A549 (cell line): ENCODE data around the gene ZNF280C. TPM values are rescaled to one million over a fixed set of nuclear protein-coding genes. Genes with fewer than 3 reads are reported as not detected.

Experiments
- ATAC-seq, 2 experiments: fragments of 200-7000 bp in 1 of 2; fragments of >200 bp in 1 of 2; cut with Nextera tagmentation in 1 of 2; cut with Tn5 transposase in 1 of 2; 3 replicates each; pipeline versions ENCODE4 v1.8.0 to v1.9.1; 2018 to 2020; ENCODE audit warnings: mild to moderate bottlenecking in 1 of 2, moderate library complexity in 1 of 2
- CTCF ChIA-PET: fragments of 300-600 bp; sonication (Branson Sonifier 250); formaldehyde crosslinking; extraction: SDS; loops from one replicate; lab custom pipeline; 2021; ENCODE audit warnings: antibody characterized with exemption, inconsistent platforms; lab: Yijun Ruan, JAX
- POLR2A ChIA-PET: fragments of 350-600 bp; formaldehyde crosslinking; extraction: SDS; loops from one replicate; lab custom pipeline; 2021; ENCODE audit warnings: antibody characterized with exemption, inconsistent platforms; lab: Yijun Ruan, JAX
- DNase-seq, 2 experiments: peaks; one replicate each; pipeline versions ENCODE4 v3.0.0 to v3.0.0-alpha.2; 2011 to 2016; ENCODE audit warnings: low read depth in 1 of 2, low spot score in 1 of 2
- FAIRE-seq: peaks from 2 replicates; lab custom pipeline; 2011; peaks lifted over from hg19 to GRCh38; lab: Jason Lieb, UNC
- H3K27ac ChIP-seq, 2 experiments: fragments of >200 bp; sonication (Bioruptor Twin); formaldehyde crosslinking; 3 replicates each; pipeline ENCODE4 v1.5.1; 2016 to 2017
- H3K4me1 ChIP-seq: fragments of >200 bp; sonication (Bioruptor Twin); formaldehyde crosslinking; 3 replicates; pipeline ENCODE4 v1.6.1; 2016
- H3K4me2 ChIP-seq: fragments of >200 bp; sonication (Bioruptor Twin); formaldehyde crosslinking; 3 replicates; pipeline ENCODE4 v1.6.1; 2016
- H3K4me3 ChIP-seq: fragments of >200 bp; sonication (Bioruptor Twin); formaldehyde crosslinking; 3 replicates; pipeline ENCODE4 v1.5.1; 2016
- H3K9me3 ChIP-seq: fragments of >200 bp; sonication (Bioruptor Twin); formaldehyde crosslinking; 3 replicates; pipeline ENCODE4 v1.6.1; 2016
- BHLHE40 ChIP-seq: IDR thresholded peaks from 2 replicates; pipeline ENCODE4 v1.6.1; 2012; ENCODE audit warnings: low read depth, low read length, inconsistent platforms
- CBX2 ChIP-seq: fragments of 200-600 bp; sonication (generic); IDR thresholded peaks from 2 replicates; pipeline ENCODE4 v1.6.1; 2016; ENCODE audit warnings: low read depth, mild to moderate bottlenecking, borderline replicate concordance
- EP300 ChIP-seq, 2 experiments: fragments of >200 bp; sonication (Bioruptor Twin); formaldehyde crosslinking; IDR thresholded peaks; 2 replicates in 1 of 2; 3 replicates in 1 of 2; pipeline ENCODE4 v1.6.1; 2016 to 2017
- FOSL2 ChIP-seq, 2 experiments: fragments of 450-650 bp in 1 of 2; fragments of >200 bp in 1 of 2; sonication (Bioruptor Twin) in 1 of 2; formaldehyde crosslinking; IDR thresholded peaks; 2 replicates each; pipeline versions ENCODE4 v1.5.0 to v1.6.1; 2016 to 2020; ENCODE audit warnings: mild to moderate bottlenecking in 1 of 2, moderate library complexity in 1 of 2
- FOXS1 ChIP-seq: fragments of 250-450 bp; sonication (Bioruptor Pico); IDR thresholded peaks from 2 replicates; pipeline ENCODE4 v1.5.0; 2020; ENCODE audit warnings: mild to moderate bottlenecking, moderate library complexity
- HEYL ChIP-seq: fragments of 250-450 bp; sonication (Bioruptor Pico); IDR thresholded peaks from 2 replicates; pipeline ENCODE4 v1.8.0; 2021; ENCODE audit warnings: mild to moderate bottlenecking, moderate library complexity
- HOXA7 ChIP-seq: fragments of 250-450 bp; sonication (Bioruptor Pico); IDR thresholded peaks from 2 replicates; pipeline ENCODE4 v1.5.0; 2020; ENCODE audit warnings: mild to moderate bottlenecking, moderate library complexity
- HOXB13 ChIP-seq: fragments of 250-450 bp; sonication (Bioruptor Pico); IDR thresholded peaks from 2 replicates; pipeline ENCODE4 v1.5.0; 2020; ENCODE audit warnings: low read depth, mild to moderate bottlenecking, moderate library complexity
- JUN ChIP-seq, 2 experiments: fragments of >200 bp; sonication (Bioruptor Twin); formaldehyde crosslinking; IDR thresholded peaks; 2 replicates in 1 of 2; 3 replicates in 1 of 2; pipeline ENCODE4 v1.6.1; 2016 to 2017
- KDM5A ChIP-seq: fragments of 200-600 bp; sonication (generic); IDR thresholded peaks from 2 replicates; pipeline ENCODE4 v1.6.1; 2016; ENCODE audit warnings: antibody characterized with exemption, mild to moderate bottlenecking
- MAZ ChIP-seq: fragments of 150-350 bp; IDR thresholded peaks from 2 replicates; pipeline ENCODE4 v1.6.1; 2014; ENCODE audit warnings: antibody characterized with exemption, low read depth, low read length, borderline replicate concordance
- MYC ChIP-seq: IDR thresholded peaks from 2 replicates; pipeline ENCODE4 v1.6.1; 2012; ENCODE audit warnings: mild to moderate bottlenecking, inconsistent platforms, low read length, improper control_type of control experiment, borderline replicate concordance
- NFE2L2 ChIP-seq: fragments of 150-350 bp; conservative IDR thresholded peaks from 2 replicates; pipeline ENCODE4 v1.6.1; 2014; ENCODE audit warnings: low read length
- NPAS2 ChIP-seq: fragments of 250-450 bp; sonication (Bioruptor Pico); IDR thresholded peaks from 2 replicates; pipeline ENCODE4 v1.8.0; 2022; ENCODE audit warnings: mild to moderate bottlenecking, moderate library complexity, borderline replicate concordance
- NR3C1 ChIP-seq: fragments of >200 bp; sonication (Bioruptor Twin); formaldehyde crosslinking; IDR thresholded peaks from 3 replicates; pipeline ENCODE4 v1.6.1; 2017
- POLR2AphosphoS2 ChIP-seq: conservative IDR thresholded peaks from 2 replicates; pipeline ENCODE4 v1.6.1; 2012; ENCODE audit warnings: low read length, improper control_type of control experiment, inconsistent platforms
- RNF2 ChIP-seq: fragments of 200-600 bp; sonication (generic); IDR thresholded peaks from 2 replicates; pipeline ENCODE4 v1.6.1; 2016; ENCODE audit warnings: low read depth, mild to moderate bottlenecking, antibody characterized with exemption, moderate library complexity, borderline replicate concordance
- SREBF2 ChIP-seq: fragments of 450-650 bp; IDR thresholded peaks from 2 replicates; pipeline ENCODE4 v1.6.1; 2014; ENCODE audit warnings: mild to moderate bottlenecking, moderate library complexity
- TFCP2L1 ChIP-seq: fragments of 250-450 bp; sonication (Bioruptor Pico); IDR thresholded peaks from 2 replicates; pipeline ENCODE4 v1.5.0; 2021; ENCODE audit warnings: mild to moderate bottlenecking
- ZC3H11A ChIP-seq: fragments of 450-650 bp; IDR thresholded peaks from 2 replicates; pipeline ENCODE4 v1.6.1; 2014; ENCODE audit warnings: antibody characterized with exemption, mild to moderate bottlenecking
- ZFP36 ChIP-seq: fragments of 450-650 bp; IDR thresholded peaks from 2 replicates; pipeline ENCODE4 v1.6.1; 2014; ENCODE audit warnings: borderline replicate concordance; ENCODE audit not compliant: partially characterized antibody
- ZNF302 ChIP-seq: fragments of 250-450 bp; sonication (Bioruptor Pico); IDR thresholded peaks from 2 replicates; pipeline ENCODE4 v1.9.0; 2021; ENCODE audit warnings: inconsistent platforms, mild to moderate bottlenecking, moderate library complexity
- WGBS: methylation state at CpG from one replicate; pipeline ENCODE4 v1.1.6; 2017; ENCODE audit errors: missing lambda C conversion rate; 5-methylcytosine and 5-hydroxymethylcytosine counted together
- polyA plus RNA-seq, 4 experiments: library from polyadenylated mRNA; depleted of rRNA in 3 of 4; stranded (reverse); fragments of >200 nt; fragmentation: RNase III in 1 of 4; extraction: RNeasy Plus Mini Kit Qiagen cat#74134 plus additional on column Dnase treatment in 1 of 4; gene quantifications; 2 replicates in 3 of 4; 3 replicates in 1 of 4; pipeline ENCODE4 v1.2.3, GENCODE V29; 2011 to 2017
- TF ChIP-seq, protein P1 (sequence below): IDR thresholded peaks from 2 replicates; pipeline ENCODE4 v1.6.1; 2012
- TF ChIP-seq, protein P2 (sequence below): IDR thresholded peaks from 2 replicates; pipeline ENCODE4 v1.6.1; 2012
- TF ChIP-seq, protein P3 (sequence below): fragments of >200 bp; sonication (Bioruptor Twin); formaldehyde crosslinking; IDR thresholded peaks from 3 replicates; pipeline ENCODE4 v1.6.1; 2016
- TF ChIP-seq, protein P4 (sequence below): fragments of 450-650 bp; IDR thresholded peaks from 2 replicates; pipeline ENCODE4 v1.6.1; 2014; ENCODE audit warnings: antibody characterized with exemption
- TF ChIP-seq, protein P5 (sequence below): IDR thresholded peaks from 2 replicates; pipeline ENCODE4 v1.6.1; 2012; ENCODE audit warnings: low read depth, borderline replicate concordance
- TF ChIP-seq, protein P6 (sequence below): fragments of 200-600 bp; sonication (generic); IDR thresholded peaks from 2 replicates; pipeline ENCODE4 v1.6.1; 2016; ENCODE audit warnings: antibody characterized with exemption, mild to moderate bottlenecking, moderate library complexity
- TF ChIP-seq, protein P7 (sequence below): fragments of 250-450 bp; sonication (Bioruptor Pico); IDR thresholded peaks from 2 replicates; pipeline ENCODE4 v1.5.0; 2020; ENCODE audit warnings: low read depth, mild to moderate bottlenecking, moderate library complexity

ZNF280C gene
- polyA plus RNA-seq, 2 of the 4 experiments (the other 2 are of a cell fraction), result 3.9 to 18.8 TPM

DNA sequence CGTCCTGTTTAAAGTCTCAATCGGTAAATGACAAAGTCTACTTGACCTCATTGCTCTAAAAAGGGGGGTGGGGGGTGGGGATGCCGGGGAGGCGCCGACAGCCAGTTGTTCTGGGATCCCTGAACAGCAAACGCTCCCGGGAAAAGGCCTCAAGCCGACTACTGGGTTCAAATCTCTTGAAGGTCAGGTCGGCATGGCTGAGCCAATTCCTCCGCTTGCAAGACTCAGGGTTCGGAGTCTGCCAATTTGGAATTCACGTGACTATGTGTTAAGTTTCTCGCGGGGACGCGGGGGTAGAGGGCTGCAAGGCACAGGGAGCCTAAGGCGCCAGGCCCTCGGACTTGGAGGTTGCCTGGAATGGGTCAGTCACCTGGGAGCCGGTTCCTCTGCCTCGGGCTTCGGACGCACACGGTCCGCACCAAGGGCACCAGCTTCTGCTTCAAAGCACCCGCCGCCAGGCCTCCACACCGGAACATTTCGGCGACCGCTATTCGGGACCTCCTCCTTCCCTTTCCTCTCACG is 103.5 kb downstream of the ZNF280C start:
- WGBS, result 3% methylated on average over 21 of the region's 32 CpGs
- CTCF ChIA-PET, result interaction anchor here (1.0 kb wide), 1 partner anchor 46 kb away, joined by 3 read pairs; no protein-coding TSS in a partner anchor

DNA sequence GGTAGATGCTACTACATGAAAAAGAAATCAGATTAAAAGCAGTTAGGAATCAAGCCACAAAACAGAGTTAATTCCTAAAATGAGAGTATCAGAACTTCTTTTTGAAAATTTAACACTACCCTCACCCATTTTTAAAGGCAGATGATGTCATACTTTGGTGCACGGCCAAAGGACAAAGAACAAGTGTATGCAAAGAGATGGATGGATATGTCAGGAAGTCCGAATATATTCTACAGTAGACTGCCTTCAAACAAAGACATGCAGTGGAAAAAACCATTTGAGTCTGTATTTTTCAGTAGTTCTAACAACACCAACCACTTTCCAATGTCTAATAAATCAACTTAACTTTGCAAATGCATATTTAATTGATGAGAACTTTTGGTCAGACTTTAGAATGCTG is 105.3 kb downstream of the ZNF280C start:
- Histone ChIP-seq H3K4me2 (no peak overlapping the region; the same call in 2 of the 3 replicates), H3K4me3 (no peak overlapping the region), H3K9me3 (no peaks in the 10 kb centered on the region), H3K4me1 (peaks cover 36% of the 10 kb centered on the region), H3K27ac (no peak overlapping the region)
- TF ChIP-seq EP300 (IDR thresholded peaks at IDR 0.05) (no peak), JUN (IDR thresholded peaks at IDR 0.05) (no peak), NPAS2 (CRISPR knock-in tag) (no peak), RNF2 (no peak), HEYL (no peak), TFCP2L1 (CRISPR knock-in tag) (no peak), MYC (no peak), ZC3H11A (no peak), ZNF302 (CRISPR knock-in tag) (no peak), CBX2 (no peak), HOXB13 (CRISPR knock-in tag) (no peak), NR3C1 (no peak), POLR2AphosphoS2 (no peak), SREBF2 (no peak)
- TF ChIP-seq, protein P1, sequence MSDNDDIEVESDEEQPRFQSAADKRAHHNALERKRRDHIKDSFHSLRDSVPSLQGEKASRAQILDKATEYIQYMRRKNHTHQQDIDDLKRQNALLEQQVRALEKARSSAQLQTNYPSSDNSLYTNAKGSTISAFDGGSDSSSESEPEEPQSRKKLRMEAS, result no peak
- TF ChIP-seq, protein P2, sequence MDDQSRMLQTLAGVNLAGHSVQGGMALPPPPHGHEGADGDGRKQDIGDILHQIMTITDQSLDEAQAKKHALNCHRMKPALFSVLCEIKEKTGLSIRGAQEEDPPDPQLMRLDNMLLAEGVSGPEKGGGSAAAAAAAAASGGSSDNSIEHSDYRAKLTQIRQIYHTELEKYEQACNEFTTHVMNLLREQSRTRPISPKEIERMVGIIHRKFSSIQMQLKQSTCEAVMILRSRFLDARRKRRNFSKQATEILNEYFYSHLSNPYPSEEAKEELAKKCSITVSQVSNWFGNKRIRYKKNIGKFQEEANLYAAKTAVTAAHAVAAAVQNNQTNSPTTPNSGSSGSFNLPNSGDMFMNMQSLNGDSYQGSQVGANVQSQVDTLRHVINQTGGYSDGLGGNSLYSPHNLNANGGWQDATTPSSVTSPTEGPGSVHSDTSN, result no peak
- TF ChIP-seq, protein P3, sequence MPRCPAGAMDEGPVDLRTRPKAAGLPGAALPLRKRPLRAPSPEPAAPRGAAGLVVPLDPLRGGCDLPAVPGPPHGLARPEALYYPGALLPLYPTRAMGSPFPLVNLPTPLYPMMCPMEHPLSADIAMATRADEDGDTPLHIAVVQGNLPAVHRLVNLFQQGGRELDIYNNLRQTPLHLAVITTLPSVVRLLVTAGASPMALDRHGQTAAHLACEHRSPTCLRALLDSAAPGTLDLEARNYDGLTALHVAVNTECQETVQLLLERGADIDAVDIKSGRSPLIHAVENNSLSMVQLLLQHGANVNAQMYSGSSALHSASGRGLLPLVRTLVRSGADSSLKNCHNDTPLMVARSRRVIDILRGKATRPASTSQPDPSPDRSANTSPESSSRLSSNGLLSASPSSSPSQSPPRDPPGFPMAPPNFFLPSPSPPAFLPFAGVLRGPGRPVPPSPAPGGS, result no peak
- CTCF ChIA-PET, result no interaction called here
- DNase-seq (no peak), FAIRE-seq (no peak), ATAC-seq (no peak)
- POLR2A ChIA-PET, result no interaction called here
- 70% methylated on average over 2 of the region's 2 CpGs for WGBS

More for the DNA sequence above, 103.5 kb downstream of the ZNF280C start:
- peak; percentile 72 to 73 for ATAC-seq
- TF ChIP-seq, protein P4, sequence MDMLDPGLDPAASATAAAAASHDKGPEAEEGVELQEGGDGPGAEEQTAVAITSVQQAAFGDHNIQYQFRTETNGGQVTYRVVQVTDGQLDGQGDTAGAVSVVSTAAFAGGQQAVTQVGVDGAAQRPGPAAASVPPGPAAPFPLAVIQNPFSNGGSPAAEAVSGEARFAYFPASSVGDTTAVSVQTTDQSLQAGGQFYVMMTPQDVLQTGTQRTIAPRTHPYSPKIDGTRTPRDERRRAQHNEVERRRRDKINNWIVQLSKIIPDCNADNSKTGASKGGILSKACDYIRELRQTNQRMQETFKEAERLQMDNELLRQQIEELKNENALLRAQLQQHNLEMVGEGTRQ, result no peak
- TF ChIP-seq BHLHE40 (no peak), MAZ (no peak), NFE2L2 (no peak), FOXS1 (no peak), FOSL2 (IDR thresholded peaks at IDR 0.05) (no peak), FOSL2 (CRISPR knock-in tag; IDR thresholded peaks at IDR 0.05) (no peak), ZFP36 (no peak), HOXA7 (CRISPR knock-in tag) (no peak), MYC (no peak), KDM5A (no peak), POLR2AphosphoS2 (no peak), HEYL (no peak)
- TF ChIP-seq, protein P5, sequence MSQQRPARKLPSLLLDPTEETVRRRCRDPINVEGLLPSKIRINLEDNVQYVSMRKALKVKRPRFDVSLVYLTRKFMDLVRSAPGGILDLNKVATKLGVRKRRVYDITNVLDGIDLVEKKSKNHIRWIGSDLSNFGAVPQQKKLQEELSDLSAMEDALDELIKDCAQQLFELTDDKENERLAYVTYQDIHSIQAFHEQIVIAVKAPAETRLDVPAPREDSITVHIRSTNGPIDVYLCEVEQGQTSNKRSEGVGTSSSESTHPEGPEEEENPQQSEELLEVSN, result no peak
- TF ChIP-seq, protein P6, sequence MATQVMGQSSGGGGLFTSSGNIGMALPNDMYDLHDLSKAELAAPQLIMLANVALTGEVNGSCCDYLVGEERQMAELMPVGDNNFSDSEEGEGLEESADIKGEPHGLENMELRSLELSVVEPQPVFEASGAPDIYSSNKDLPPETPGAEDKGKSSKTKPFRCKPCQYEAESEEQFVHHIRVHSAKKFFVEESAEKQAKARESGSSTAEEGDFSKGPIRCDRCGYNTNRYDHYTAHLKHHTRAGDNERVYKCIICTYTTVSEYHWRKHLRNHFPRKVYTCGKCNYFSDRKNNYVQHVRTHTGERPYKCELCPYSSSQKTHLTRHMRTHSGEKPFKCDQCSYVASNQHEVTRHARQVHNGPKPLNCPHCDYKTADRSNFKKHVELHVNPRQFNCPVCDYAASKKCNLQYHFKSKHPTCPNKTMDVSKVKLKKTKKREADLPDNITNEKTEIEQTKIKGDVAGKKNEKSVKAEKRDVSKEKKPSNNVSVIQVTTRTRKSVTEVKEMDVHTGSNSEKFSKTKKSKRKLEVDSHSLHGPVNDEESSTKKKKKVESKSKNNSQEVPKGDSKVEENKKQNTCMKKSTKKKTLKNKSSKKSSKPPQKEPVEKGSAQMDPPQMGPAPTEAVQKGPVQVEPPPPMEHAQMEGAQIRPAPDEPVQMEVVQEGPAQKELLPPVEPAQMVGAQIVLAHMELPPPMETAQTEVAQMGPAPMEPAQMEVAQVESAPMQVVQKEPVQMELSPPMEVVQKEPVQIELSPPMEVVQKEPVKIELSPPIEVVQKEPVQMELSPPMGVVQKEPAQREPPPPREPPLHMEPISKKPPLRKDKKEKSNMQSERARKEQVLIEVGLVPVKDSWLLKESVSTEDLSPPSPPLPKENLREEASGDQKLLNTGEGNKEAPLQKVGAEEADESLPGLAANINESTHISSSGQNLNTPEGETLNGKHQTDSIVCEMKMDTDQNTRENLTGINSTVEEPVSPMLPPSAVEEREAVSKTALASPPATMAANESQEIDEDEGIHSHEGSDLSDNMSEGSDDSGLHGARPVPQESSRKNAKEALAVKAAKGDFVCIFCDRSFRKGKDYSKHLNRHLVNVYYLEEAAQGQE, result no peak
- TF ChIP-seq, protein P7, sequence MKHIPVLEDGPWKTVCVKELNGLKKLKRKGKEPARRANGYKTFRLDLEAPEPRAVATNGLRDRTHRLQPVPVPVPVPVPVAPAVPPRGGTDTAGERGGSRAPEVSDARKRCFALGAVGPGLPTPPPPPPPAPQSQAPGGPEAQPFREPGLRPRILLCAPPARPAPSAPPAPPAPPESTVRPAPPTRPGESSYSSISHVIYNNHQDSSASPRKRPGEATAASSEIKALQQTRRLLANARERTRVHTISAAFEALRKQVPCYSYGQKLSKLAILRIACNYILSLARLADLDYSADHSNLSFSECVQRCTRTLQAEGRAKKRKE (CRISPR knock-in tag), result no peak
- TF ChIP-seq, protein P1, result no peak
- FAIRE-seq, result no peak
- peak overlapping the region; percentile 73 for H3K4me3 ChIP-seq
- DNase-seq, result no peak
- H3K4me1 ChIP-seq, result peaks cover 28% of the 10 kb centered on the region
- peak overlapping the region; percentile 92 for H3K4me2 ChIP-seq
- POLR2A ChIA-PET, result interaction anchor here (0.7 to 1.4 kb wide), 8 partner anchors 9 to 233 kb away, joined by 3 to 9 read pairs (median 3); no protein-coding TSS in a partner anchor
- H3K27ac ChIP-seq, result peak overlapping the region; percentile 90 to 96
- H3K9me3 ChIP-seq, result no peaks in the 10 kb centered on the region
